PC-9 (cell line): Measurements from ENCODE around the gene R3HDML. TPM values are rescaled to one million over a fixed set of nuclear protein-coding genes. Genes with fewer than 3 reads are reported as not detected.
A peak's percentile ranks its signal among the peaks of the same experiment; 100 is the strongest.

Experiments
- Bru-seq: library from RNA; stranded (reverse); fragments of 400-500 nt; gene quantifications from one replicate; lab custom pipeline; 2021; lab: Mats Ljungman, UMichigan
- BruChase-seq, 2 experiments: library from RNA; stranded (reverse); fragments of 400-500 nt; gene quantifications; one replicate each; lab custom pipeline; 2021; lab: Mats Ljungman, UMichigan
- BruUV-seq: library from RNA; stranded (reverse); fragments of 400-500 nt; replicated peaks from 2 replicates; lab custom pipeline; 2021; lab: Mats Ljungman, UMichigan
- CTCF ChIA-PET: fragments of 300-600 bp; sonication (Branson Sonifier 250); formaldehyde crosslinking; loops from one replicate; lab custom pipeline; 2022; ENCODE audit warnings: antibody characterized with exemption; lab: Charles Lee
- POLR2A ChIA-PET: fragments of 300-600 bp; sonication (Branson Sonifier 250); formaldehyde crosslinking; loops from one replicate; lab custom pipeline; 2022; ENCODE audit warnings: antibody characterized with exemption; ENCODE audit not compliant: unreplicated experiment; lab: Charles Lee
- DNase-seq, 2 experiments: peaks; one replicate each; pipeline versions ENCODE4 v3.0.0 to v3.0.0-alpha.2; 2015 to 2022; ENCODE audit warnings: mixed read lengths in 1 of 2
- H2AFZ ChIP-seq: fragments of 200-600 bp; sonication (generic); 2 replicates; pipeline ENCODE4 v1.8.1; 2017; ENCODE audit warnings: antibody characterized with exemption
- H3F3A ChIP-seq: fragments of 200-600 bp; sonication (generic); 2 replicates; pipeline ENCODE4 v1.8.1; 2017; ENCODE audit warnings: antibody characterized with exemption, mild to moderate bottlenecking, low read depth; ENCODE audit not compliant: insufficient read depth
- H3K27ac ChIP-seq: fragments of 200-600 bp; sonication (generic); 2 replicates; pipeline ENCODE4 v1.6.1; 2016; ENCODE audit warnings: mixed run types
- H3K27me3 ChIP-seq: fragments of 200-600 bp; sonication (generic); 2 replicates; pipeline ENCODE4 v1.6.1; 2016; ENCODE audit warnings: low read depth, mixed run types; ENCODE audit not compliant: insufficient read depth
- H3K36me3 ChIP-seq: fragments of 200-600 bp; sonication (generic); 2 replicates; pipeline ENCODE4 v1.6.1; 2016; ENCODE audit warnings: low read depth, mixed run types
- H3K4me1 ChIP-seq: fragments of 200-600 bp; sonication (generic); replicated peaks from 2 replicates; pipeline ENCODE4 v1.6.1; 2016; ENCODE audit warnings: mixed run types; ENCODE audit not compliant: insufficient read depth
- H3K4me2 ChIP-seq: fragments of 200-600 bp; sonication (generic); 2 replicates; pipeline ENCODE4 v1.6.1; 2017; ENCODE audit warnings: mixed run types
- H3K4me3 ChIP-seq: fragments of 200-600 bp; sonication (generic); 2 replicates; pipeline ENCODE4 v1.6.1; 2016; ENCODE audit warnings: mixed run types
- H3K79me2 ChIP-seq: fragments of 200-600 bp; sonication (generic); 2 replicates; pipeline ENCODE4 v1.6.1; 2017; ENCODE audit warnings: low read depth, mixed run types
- H3K9me2 ChIP-seq: fragments of 200-600 bp; sonication (generic); 2 replicates; pipeline ENCODE4 v1.8.1; 2017; ENCODE audit warnings: mild to moderate bottlenecking; ENCODE audit not compliant: insufficient read depth
- H3K9me3 ChIP-seq: fragments of 200-600 bp; sonication (generic); 2 replicates; pipeline ENCODE4 v1.8.1; 2016; ENCODE audit warnings: low read depth; ENCODE audit not compliant: insufficient read depth
- H4K20me1 ChIP-seq: fragments of 200-600 bp; sonication (generic); 2 replicates; pipeline ENCODE4 v1.8.1; 2017; ENCODE audit not compliant: insufficient read depth
- EZH2 ChIP-seq: fragments of 200-600 bp; sonication (generic); IDR thresholded peaks from 2 replicates; pipeline ENCODE4 v1.8.0; 2017; ENCODE audit warnings: antibody characterized with exemption, low read depth
- intact Hi-C: fragments of 100-400 bp; cut with micrococcal nuclease; formaldehyde crosslinking; loops from one replicate; pipeline ENCODE4 v1.10.0; 2022; ENCODE audit not compliant: unreplicated experiment
- long read RNA-seq: library from polyadenylated mRNA; stranded (forward); transcript quantifications from one replicate; pipeline ENCODE4 v2.0.0, GENCODE V29; 2022
- total RNA-seq: library from RNA; stranded (reverse); gene quantifications from 2 replicates; pipeline ENCODE4 v1.2.3, GENCODE V29; 2021
- TF ChIP-seq, protein P1 (sequence below): fragments of 200-600 bp; sonication (generic); conservative IDR thresholded peaks from 2 replicates; pipeline ENCODE4 v1.6.1; 2017; ENCODE audit warnings: mixed run types, antibody characterized with exemption, mild to moderate bottlenecking, moderate library complexity

Gene R3HDML
- not detected in 2 replicates for total RNA-seq
- Bru-seq, nascent RNA, result not detected
- BruChase-seq, experiment 1, labeled RNA remaining after a 2-hour chase, result percentile 5 among the genes with signal in this experiment
- percentile 6 among the genes with signal in this experiment for BruChase-seq, experiment 2, labeled RNA remaining after a 6-hour chase
- long read RNA-seq, result 0 reads

- intact Hi-C loops, result no loop called here
- Histone ChIP-seq H3K4me3 (no peak within 1 kb of the TSS), H3K27ac (no peak within 1 kb of the TSS), H3K27me3 (peaks cover 25% of the 10 kb centered on the region; the same call in 1 of the 2 replicates), H4K20me1 (no peaks in the 10 kb centered on the region), H3K36me3 (no peaks in the 10 kb centered on the region), H3F3A (no peaks in the 10 kb centered on the region), H2AFZ (no peak within 1 kb of the TSS), H3K79me2 (no peaks in the 10 kb centered on the region), H3K4me2 (no peak within 1 kb of the TSS), H3K9me2 (no peaks in the 10 kb centered on the region), H3K4me1 (no peaks in the 10 kb centered on the region), H3K9me3 (no peaks in the 10 kb centered on the region)
- ChIA-PET CTCF (no interaction called here), POLR2A (no interaction called here)
- BruUV-seq, result no TSS peak
- DNase-seq, result no peak
- TF ChIP-seq, protein P1, sequence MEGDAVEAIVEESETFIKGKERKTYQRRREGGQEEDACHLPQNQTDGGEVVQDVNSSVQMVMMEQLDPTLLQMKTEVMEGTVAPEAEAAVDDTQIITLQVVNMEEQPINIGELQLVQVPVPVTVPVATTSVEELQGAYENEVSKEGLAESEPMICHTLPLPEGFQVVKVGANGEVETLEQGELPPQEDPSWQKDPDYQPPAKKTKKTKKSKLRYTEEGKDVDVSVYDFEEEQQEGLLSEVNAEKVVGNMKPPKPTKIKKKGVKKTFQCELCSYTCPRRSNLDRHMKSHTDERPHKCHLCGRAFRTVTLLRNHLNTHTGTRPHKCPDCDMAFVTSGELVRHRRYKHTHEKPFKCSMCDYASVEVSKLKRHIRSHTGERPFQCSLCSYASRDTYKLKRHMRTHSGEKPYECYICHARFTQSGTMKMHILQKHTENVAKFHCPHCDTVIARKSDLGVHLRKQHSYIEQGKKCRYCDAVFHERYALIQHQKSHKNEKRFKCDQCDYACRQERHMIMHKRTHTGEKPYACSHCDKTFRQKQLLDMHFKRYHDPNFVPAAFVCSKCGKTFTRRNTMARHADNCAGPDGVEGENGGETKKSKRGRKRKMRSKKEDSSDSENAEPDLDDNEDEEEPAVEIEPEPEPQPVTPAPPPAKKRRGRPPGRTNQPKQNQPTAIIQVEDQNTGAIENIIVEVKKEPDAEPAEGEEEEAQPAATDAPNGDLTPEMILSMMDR, result no peak
- no peak for TF ChIP-seq EZH2
These were observed at the start of gene R3HDML for GRCh38 chr20:44336725-44337380. Gene R3HDML (plus strand): TSS chr20:44337043. CDS start chr20:44337158, 115 bp downstream.

GRCh38 chr20:44287272-44288097, 49.4 kb upstream of the R3HDML start:
- Histone ChIP-seq H4K20me1 (no peaks in the 10 kb centered on the region; the same call in 1 of the 2 replicates), H3K9me3 (no peaks in the 10 kb centered on the region), H3K27me3 (no peaks in the 10 kb centered on the region), H3K4me3 (no peak overlapping the region), H3K4me1 (no peaks in the 10 kb centered on the region), H3K9me2 (no peaks in the 10 kb centered on the region), H2AFZ (no peak overlapping the region), H3K36me3 (no peaks in the 10 kb centered on the region), H3K4me2 (no peak overlapping the region), H3K79me2 (no peaks in the 10 kb centered on the region), H3F3A (no peaks in the 10 kb centered on the region), H3K27ac (no peak overlapping the region)
- BruUV-seq, result no TSS peak
- ChIA-PET CTCF (no interaction called here), POLR2A (no interaction called here)
- TF ChIP-seq, protein P1, result no peak
- no peak for TF ChIP-seq EZH2
- no peak for DNase-seq
- intact Hi-C loops, result no loop called here

DNA sequence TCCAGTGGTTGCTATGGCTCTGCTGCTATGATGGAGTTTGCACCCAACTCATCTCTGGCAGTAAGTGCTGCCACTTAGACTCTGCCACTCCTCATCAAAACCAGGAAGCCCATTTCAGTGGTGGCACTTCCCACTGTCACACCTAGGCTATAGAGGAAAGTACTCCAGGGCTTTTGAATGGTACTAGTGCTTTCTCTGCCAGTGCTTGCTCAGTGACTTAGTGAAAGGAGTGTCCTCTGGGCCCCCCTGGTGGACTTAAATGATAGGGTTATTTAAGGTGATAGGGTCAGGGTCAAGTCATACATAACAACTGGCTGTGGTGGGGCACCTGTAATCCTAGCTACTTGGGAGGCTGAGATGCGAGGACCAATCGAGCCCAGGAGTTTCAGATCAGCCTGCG, 48.6 kb upstream of the R3HDML start:
- Histone ChIP-seq H3K27me3 (no peaks in the 10 kb centered on the region), H3K27ac (no peak overlapping the region), H3K4me1 (no peaks in the 10 kb centered on the region), H3K4me2 (no peak overlapping the region), H4K20me1 (no peaks in the 10 kb centered on the region; the same call in 1 of the 2 replicates), H3K4me3 (no peak overlapping the region), H3K9me3 (no peaks in the 10 kb centered on the region), H3K36me3 (no peaks in the 10 kb centered on the region), H2AFZ (no peak overlapping the region), H3K79me2 (no peaks in the 10 kb centered on the region), H3K9me2 (no peaks in the 10 kb centered on the region), H3F3A (no peaks in the 10 kb centered on the region)
- POLR2A ChIA-PET, result no interaction called here
- CTCF ChIA-PET, result no interaction called here
- no TSS peak for BruUV-seq
- no peak for DNase-seq
- intact Hi-C loops, result no loop called here
- TF ChIP-seq EZH2, result no peak
- TF ChIP-seq, protein P1, result no peak
